CD4-positive, alpha-beta memory T cell (primary cell): Measurements from ENCODE around the gene EPHA10. TPM values are rescaled to one million over a fixed set of nuclear protein-coding genes. Genes with fewer than 3 reads are reported as not detected.
"Not testable (repeated sequence)": the region's sequence is repeated elsewhere in the genome, so short reads cannot be mapped to it uniquely, and the experiment has no call there.

Experiments
- CTCF ChIA-PET: fragments of 350-600 bp; sonication (Branson Sonifier 250); formaldehyde crosslinking; loops from one replicate; lab custom pipeline; 2021; ENCODE audit warnings: inconsistent platforms; ENCODE audit not compliant: partially characterized antibody; lab: Charles Lee
- POLR2A ChIA-PET: fragments of 350-600 bp; sonication (Branson Sonifier 250); formaldehyde crosslinking; loops from one replicate; lab custom pipeline; 2021; ENCODE audit not compliant: partially characterized antibody; lab: Charles Lee
- DNase-seq, 5 donors: peaks; one replicate each; pipeline versions ENCODE4 v3.0.0 to v3.0.0-alpha.2; 2020 to 2022; ENCODE audit warnings: mixed read lengths in 1 of 5
- H3K27ac ChIP-seq: one replicate; pipeline ENCODE4 v1.7.0; 2013; ENCODE audit warnings: low read depth, low read length
- H3K27me3 ChIP-seq: 2 replicates; pipeline ENCODE4 v1.7.0; 2013; ENCODE audit warnings: mild to moderate bottlenecking, low read length, moderate library complexity; ENCODE audit not compliant: insufficient read depth
- H3K36me3 ChIP-seq: 2 replicates; pipeline ENCODE4 v1.7.0; 2013; ENCODE audit warnings: mild to moderate bottlenecking, low read length, moderate library complexity; ENCODE audit not compliant: insufficient read depth
- H3K4me1 ChIP-seq: 2 replicates; pipeline ENCODE4 v1.7.0; 2013; ENCODE audit warnings: mild to moderate bottlenecking, low read length, moderate library complexity; ENCODE audit not compliant: insufficient read depth
- H3K4me3 ChIP-seq, 2 donors: one replicate each; pipeline ENCODE4 v1.7.0; 2013; ENCODE audit warnings: low read length in 2 of 2, mild to moderate bottlenecking in 1 of 2
- H3K9me3 ChIP-seq, 2 donors: one replicate each; pipeline ENCODE4 v1.7.0; 2013; ENCODE audit warnings: low read length in 2 of 2, control low read depth in 1 of 2; ENCODE audit not compliant: control insufficient read depth in 1 of 2
- H3K27ac Mint-ChIP-seq, 7 donors: one replicate each; pipeline ENCODE4 v1.8.0; 2020 to 2021; ENCODE audit warnings: mixed read lengths in 7 of 7, mild to moderate bottlenecking in 6 of 7, inconsistent platforms in 3 of 7, moderate library complexity in 3 of 7
- H3K27me3 Mint-ChIP-seq, 2 donors: one replicate each; pipeline ENCODE4 v1.8.0; 2020 to 2021; ENCODE audit warnings: mixed read lengths in 2 of 2
- H3K36me3 Mint-ChIP-seq, 2 donors: one replicate each; pipeline ENCODE4 v1.8.0; 2020 to 2021; ENCODE audit warnings: mixed read lengths in 2 of 2, inconsistent platforms in 1 of 2, mild to moderate bottlenecking in 1 of 2
- H3K4me1 Mint-ChIP-seq, 4 donors: one replicate each; pipeline ENCODE4 v1.8.0; 2020 to 2021; ENCODE audit warnings: mixed read lengths in 4 of 4, mild to moderate bottlenecking in 1 of 4
- H3K4me3 Mint-ChIP-seq, 8 donors: one replicate each; pipeline ENCODE4 v1.8.0; 2020 to 2021; ENCODE audit warnings: mixed read lengths in 8 of 8, mild to moderate bottlenecking in 7 of 8, moderate library complexity in 6 of 8, inconsistent platforms in 3 of 8
- H3K9me3 Mint-ChIP-seq, 8 donors: one replicate each; pipeline ENCODE4 v1.8.0; 2020 to 2021; ENCODE audit warnings: mixed read lengths in 8 of 8, mild to moderate bottlenecking in 5 of 8, inconsistent platforms in 3 of 8, moderate library complexity in 1 of 8
- intact Hi-C: fragments of 100-400 bp; cut with micrococcal nuclease; formaldehyde crosslinking; loops from one replicate; pipeline ENCODE4 v1.15.1; 2023
- polyA plus RNA-seq, 2 donors: library from polyadenylated mRNA; unstranded; fragments of 300-500 nt; fragmentation: Illumina TruSeq; gene quantifications; one replicate each; pipeline ENCODE4 v1.2.3, GENCODE V29; 2021
- total RNA-seq, 2 experiments: library from RNA; stranded (reverse); gene quantifications; one replicate each; pipeline ENCODE4 v1.2.3, GENCODE V29; 2021

Gene EPHA10
- total and polyA plus RNA-seq, 4 experiments from 2014 or later, result 0.36 TPM; not detected in 3

GRCh38 chr1:37685722-37686121 is 79.2 kb downstream of the EPHA10 start:
- H3K4me1 Mint-ChIP-seq, result peaks cover 21 to 43% (median 28%) of the 10 kb centered on the region in 4 donors
- Histone ChIP-seq H3K27ac (no peak overlapping the region), H3K27me3 (no peaks in the 10 kb centered on the region), H3K4me3 (no peak overlapping the region), H3K36me3 (peaks cover 28% of the 10 kb centered on the region), H3K4me1 (peaks cover 22% of the 10 kb centered on the region), H3K9me3 (no peaks in the 10 kb centered on the region)
- H3K27me3 Mint-ChIP-seq, result no peaks in the 10 kb centered on the region
- CTCF ChIA-PET, result interaction anchor here (1.3 to 10.9 kb wide), 2 partner anchors 84 to 231 kb away, joined by 3 to 228 read pairs; no protein-coding TSS in a partner anchor
- no peak for DNase-seq
- POLR2A ChIA-PET, result no interaction called here
- intact Hi-C loops, result loop anchor here (10.0 kb wide), 1 partner anchor 1111 kb away; no protein-coding TSS in a partner anchor
- peak overlapping the region in 1 of 7 donors; percentile 56 for H3K27ac Mint-ChIP-seq
- H3K4me3 Mint-ChIP-seq, result no peak overlapping the region
- H3K36me3 Mint-ChIP-seq, result peaks cover 33 to 64% of the 10 kb centered on the region in 2 donors
- peaks cover 0 to 3% (median 0%) of the 10 kb centered on the region in 8 donors for H3K9me3 Mint-ChIP-seq

- peaks cover 11% of the 10 kb centered on the region for H3K4me1 ChIP-seq
- H3K4me3 Mint-ChIP-seq, H3K9me3 Mint-ChIP-seq, H3K27me3 ChIP-seq, H3K4me3 ChIP-seq, H3K27ac ChIP-seq, H3K9me3 ChIP-seq, DNase-seq, H3K27me3 Mint-ChIP-seq: not testable (repeated sequence)
- ChIA-PET POLR2A (interaction anchor here (1.4 to 2.5 kb wide), 2 partner anchors 81 to 205 kb away, joined by 3 to 9 read pairs; no protein-coding TSS in a partner anchor), CTCF (interaction anchor here (1.2 to 10.9 kb wide), 5 partner anchors 7 to 194 kb away, joined by 3 to 228 read pairs (median 14); partner anchors contain the start of gene CDCA8)
- intact Hi-C loops, result loop anchor here (5.0 to 10.0 kb wide), 2 partner anchors 982 to 1109 kb away; no protein-coding TSS in a partner anchor
- H3K36me3 ChIP-seq, result peaks cover 28% of the 10 kb centered on the region
- Mint-ChIP-seq H3K4me1 (peaks cover 10 to 28% (median 16%) of the 10 kb centered on the region in 4 donors), H3K27ac (peak overlapping the region in 2 of 7 donors; percentile 4 to 8), H3K36me3 (peaks cover 34 to 53% of the 10 kb centered on the region in 2 donors)
Observed at GRCh38 chr1:37684182-37684581, 80.7 kb downstream of the EPHA10 start.

- no peak overlapping the region for H3K4me3 ChIP-seq
- H3K36me3 Mint-ChIP-seq, result peaks cover 30 to 45% of the 10 kb centered on the region in 2 donors
- H3K9me3 ChIP-seq, result no peaks in the 10 kb centered on the region
- ChIA-PET CTCF (interaction anchor here (0.8 to 10.9 kb wide), 23 partner anchors 8 to 228 kb away, joined by 3 to 228 read pairs (median 5); partner anchors contain the start of genes CDCA8, GNL2 and MEAF6), POLR2A (interaction anchor here (0.8 to 2.5 kb wide), 6 partner anchors 8 to 204 kb away, joined by 3 to 9 read pairs (median 3); partner anchors contain the start of genes CDCA8, MEAF6, MTF1 and SNIP1)
- peaks cover 3% of the 10 kb centered on the region for H3K4me1 ChIP-seq
- DNase-seq, result peak; percentile 67 to 77 (median 72)
- H3K27ac ChIP-seq, result no peak overlapping the region
- H3K27me3 Mint-ChIP-seq, result no peaks in the 10 kb centered on the region
- H3K4me1 Mint-ChIP-seq, result peaks cover 3 to 15% (median 5%) of the 10 kb centered on the region in 4 donors
- no peaks in the 10 kb centered on the region for H3K27me3 ChIP-seq
- H3K4me3 Mint-ChIP-seq, result no peak overlapping the region
- intact Hi-C loops, result loop anchor here (1.0 to 10.0 kb wide), 9 partner anchors 79 to 1108 kb away; partner anchors contain the start of genes GNL2, MEAF6 and SNIP1
- H3K27ac Mint-ChIP-seq, result peak overlapping the region; percentile 9 to 86 (median 77)
- peaks cover 28% of the 10 kb centered on the region for H3K36me3 ChIP-seq
- no peaks in the 10 kb centered on the region for H3K9me3 Mint-ChIP-seq
Observed at GRCh38 chr1:37682334-37682987, 82.5 kb downstream of the EPHA10 start.

GRCh38 chr1:37680933-37681332 is 84.0 kb downstream of the EPHA10 start:
- Mint-ChIP-seq H3K4me3 (no peak overlapping the region), H3K27ac (peak overlapping the region in 3 of 7 donors; percentile 4 to 71 (median 31)), H3K36me3 (peaks cover 29 to 38% of the 10 kb centered on the region in 2 donors), H3K4me1 (peaks cover 3 to 11% (median 5%) of the 10 kb centered on the region in 4 donors), H3K9me3 (no peaks in the 10 kb centered on the region), H3K27me3 (no peaks in the 10 kb centered on the region)
- DNase-seq, result no peak
- Histone ChIP-seq H3K4me3 (no peak overlapping the region), H3K4me1 (peaks cover 3% of the 10 kb centered on the region), H3K36me3 (peaks cover 21% of the 10 kb centered on the region), H3K9me3 (no peaks in the 10 kb centered on the region), H3K27ac (no peak overlapping the region), H3K27me3 (no peaks in the 10 kb centered on the region)
- intact Hi-C loops, result loop anchor here (5.0 to 10.0 kb wide), 2 partner anchors 979 to 1106 kb away; no protein-coding TSS in a partner anchor
- CTCF ChIA-PET, result interaction anchor here (1.2 to 10.9 kb wide), 10 partner anchors 10 to 227 kb away, joined by 3 to 228 read pairs (median 10); partner anchors contain the start of genes CDCA8, MEAF6 and MTF1
- POLR2A ChIA-PET, result no interaction called here

GRCh38 chr1:37677808-37678207 is 87.1 kb downstream of the EPHA10 start:
- POLR2A ChIA-PET, result no interaction called here
- no peaks in the 10 kb centered on the region for H3K27me3 Mint-ChIP-seq
- Histone ChIP-seq H3K9me3 (no peaks in the 10 kb centered on the region), H3K36me3 (peaks cover 4% of the 10 kb centered on the region), H3K4me1 (peaks cover 24% of the 10 kb centered on the region), H3K4me3 (no peak overlapping the region), H3K27me3 (no peaks in the 10 kb centered on the region), H3K27ac (no peak overlapping the region)
- intact Hi-C loops, result no loop called here
- DNase-seq, result no peak
- H3K4me3 Mint-ChIP-seq, result no peak overlapping the region
- H3K27ac Mint-ChIP-seq, result no peak overlapping the region
- peaks cover 6 to 10% of the 10 kb centered on the region in 2 donors for H3K36me3 Mint-ChIP-seq
- H3K4me1 Mint-ChIP-seq, result peaks cover 9 to 28% (median 20%) of the 10 kb centered on the region in 4 donors
- CTCF ChIA-PET, result interaction anchor here (6.8 to 10.9 kb wide), 2 partner anchors 13 to 76 kb away, joined by 34 to 228 read pairs; partner anchors contain the start of gene CDCA8
- no peaks in the 10 kb centered on the region for H3K9me3 Mint-ChIP-seq

GRCh38 chr1:37677143-37677439 is 87.8 kb downstream of the EPHA10 start:
- H3K27me3 ChIP-seq, result no peaks in the 10 kb centered on the region
- peaks cover 27% of the 10 kb centered on the region for H3K4me1 ChIP-seq
- intact Hi-C loops, result no loop called here
- POLR2A ChIA-PET, result no interaction called here
- no peaks in the 10 kb centered on the region for H3K9me3 ChIP-seq
- Mint-ChIP-seq H3K36me3 (peaks cover 4% of the 10 kb centered on the region in 2 donors), H3K9me3 (no peaks in the 10 kb centered on the region), H3K4me3 (no peak overlapping the region), H3K4me1 (peaks cover 6 to 31% (median 23%) of the 10 kb centered on the region in 4 donors), H3K27ac (no peak overlapping the region), H3K27me3 (peaks cover 0 to 2% of the 10 kb centered on the region in 2 donors)
- no peak overlapping the region for H3K27ac ChIP-seq
- H3K4me3 ChIP-seq, result no peak overlapping the region
- no peak for DNase-seq
- CTCF ChIA-PET, result interaction anchor here (1.0 to 10.9 kb wide), 5 partner anchors 72 to 190 kb away, joined by 3 to 228 read pairs (median 3); no protein-coding TSS in a partner anchor
- H3K36me3 ChIP-seq, result no peaks in the 10 kb centered on the region
